ENCODE measurements around the gene HEYL.

Gene HEYL

DNA sequence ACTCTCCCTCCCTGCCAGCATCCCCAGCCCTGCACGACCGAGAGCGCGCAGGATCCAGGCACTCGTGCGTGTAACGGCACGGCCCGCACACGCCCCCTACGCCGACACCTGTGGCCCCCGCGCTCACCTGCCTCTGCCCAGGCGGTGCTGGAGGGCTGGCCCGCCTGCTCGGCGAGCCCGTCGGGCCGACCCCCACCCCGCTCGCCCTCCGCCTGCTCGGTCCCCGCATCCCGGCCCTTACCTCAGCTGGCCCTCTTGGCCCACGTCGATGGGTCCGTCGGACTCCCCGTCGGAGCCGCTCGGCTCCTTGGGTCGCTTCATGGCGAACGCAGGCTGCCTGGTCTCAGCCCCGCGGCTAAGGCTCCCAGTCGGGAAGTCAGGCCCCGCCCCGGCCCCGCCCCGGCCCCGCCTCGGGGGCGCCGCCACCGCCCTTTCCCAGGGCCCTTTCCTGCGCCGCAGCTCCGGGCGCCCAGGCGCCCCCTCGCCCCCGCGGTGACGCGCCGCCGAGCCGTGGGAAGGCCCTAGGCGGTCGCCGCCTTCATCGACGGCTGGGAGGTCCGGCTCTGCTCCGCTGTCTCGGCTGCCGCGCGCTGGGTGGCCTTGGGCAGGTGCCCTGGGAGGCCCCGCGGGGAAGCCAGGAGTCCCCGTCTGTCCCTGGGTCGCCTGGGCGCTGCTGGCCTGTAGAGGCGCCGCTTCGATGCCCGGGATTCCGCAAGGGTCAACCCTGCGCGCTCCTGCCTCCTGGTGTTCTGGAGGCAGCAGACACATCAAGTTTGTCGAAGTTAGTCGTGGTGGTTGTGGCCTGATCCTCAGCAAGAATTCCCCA lies at the start of gene HEYL:
Gene HEYL (minus strand): TSS at position 339 of the 826 bp plus-strand sequence. CDS start 18 bp downstream, at position 321.
- peak; percentile 6 for DNase-seq

DNA sequence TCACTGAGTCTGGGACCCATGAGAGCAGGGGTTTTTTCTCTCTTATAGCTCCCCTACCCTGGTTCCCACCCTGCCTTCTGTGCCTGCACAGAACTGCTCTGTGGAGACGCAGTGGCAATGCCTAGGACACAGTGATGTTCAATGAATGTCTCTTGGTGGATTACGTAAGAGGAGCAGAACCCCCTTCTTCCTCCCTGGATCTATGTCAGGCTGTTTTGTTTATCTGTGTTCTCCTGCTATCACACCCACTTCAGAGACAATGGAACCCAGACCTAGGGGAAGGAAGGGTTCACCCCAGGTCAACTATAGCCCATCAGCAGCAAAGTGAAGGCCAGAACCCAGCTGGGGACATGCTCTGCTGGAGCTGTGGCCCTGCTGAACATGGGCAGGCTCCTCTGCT lies 49.8 kb upstream of the HEYL start:
- DNase-seq: no peak

DNA sequence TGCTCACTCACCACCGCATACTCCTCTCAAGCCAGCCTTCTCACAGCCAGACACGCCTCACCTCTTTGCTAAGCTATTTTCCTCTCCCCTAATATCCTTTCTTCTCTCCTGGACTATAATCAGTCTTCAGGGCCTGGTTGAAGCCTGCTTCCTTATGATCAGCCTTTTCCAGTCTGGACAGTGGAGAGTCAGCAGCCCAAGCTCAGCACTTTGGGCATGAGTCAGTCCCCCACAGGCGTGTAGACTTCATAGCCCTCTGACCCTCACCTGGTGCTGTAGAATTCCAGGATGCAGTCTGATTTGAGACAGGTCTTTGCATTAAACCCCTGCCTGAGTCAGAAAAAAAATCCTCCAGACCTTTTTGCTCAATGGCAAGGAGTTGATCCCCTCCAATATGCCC lies 49.3 kb upstream of the HEYL start:
- DNase-seq: no peak

DNA sequence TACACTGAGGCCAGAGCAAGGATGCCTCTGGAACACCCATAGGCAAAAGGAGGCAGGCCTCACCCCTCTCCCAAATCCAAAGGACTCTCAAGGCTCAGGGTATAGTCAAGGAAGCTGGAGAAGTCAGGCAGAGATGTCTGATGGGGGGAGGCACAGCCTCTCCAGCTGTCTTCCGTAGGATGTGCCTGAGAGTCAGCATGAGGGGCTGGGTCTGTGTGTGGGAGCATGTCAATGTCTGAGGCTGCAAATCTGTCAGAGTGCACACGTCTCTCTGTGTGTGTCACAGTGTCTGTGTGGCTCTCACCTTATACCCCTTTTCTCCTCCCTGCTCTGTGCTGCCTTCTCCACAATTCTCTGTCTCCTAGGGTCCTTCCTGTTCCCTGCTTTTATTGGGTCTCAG lies 47.8 kb upstream of the HEYL start:
- DNase-seq: no peak

DNA sequence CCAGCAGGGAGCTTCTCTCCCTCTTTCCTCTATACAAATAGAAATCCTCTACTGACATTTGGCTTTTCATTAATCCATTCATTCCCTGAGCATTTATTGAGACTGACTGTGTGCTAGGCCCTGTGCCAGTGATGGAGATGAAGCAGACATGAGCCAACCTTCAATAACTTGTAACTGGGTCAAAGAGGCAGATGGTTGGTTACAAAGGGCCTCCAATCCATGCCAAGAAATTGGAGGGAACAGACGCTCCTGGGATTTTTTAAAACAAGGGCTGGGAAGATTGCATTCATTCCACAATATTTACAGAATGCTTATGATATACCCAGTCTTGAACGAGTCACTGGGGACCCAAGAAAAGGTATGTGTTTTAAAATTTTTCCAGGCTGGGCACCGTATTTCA lies 45.6 kb upstream of the HEYL start:
- DNase-seq: no peak

DNA sequence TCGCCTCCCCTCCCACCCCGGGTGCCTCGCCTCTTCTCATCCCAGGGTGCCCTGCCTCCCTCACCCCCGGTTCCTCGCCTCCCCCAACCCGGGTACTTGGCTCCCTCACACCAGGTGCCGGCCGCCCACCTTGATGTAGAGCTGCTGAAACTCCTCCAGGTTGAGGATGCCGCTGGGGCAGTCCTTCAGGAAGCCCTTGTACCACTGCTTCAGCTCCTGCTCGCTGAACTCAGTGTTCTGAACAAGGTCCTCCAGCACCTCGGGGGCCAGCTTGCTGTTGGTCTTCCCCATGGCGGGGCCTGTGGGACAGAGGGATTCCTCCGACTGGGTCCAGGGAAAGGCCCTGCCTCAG lies 44.8 kb upstream of the HEYL start:
- DNase-seq: no peak

DNA sequence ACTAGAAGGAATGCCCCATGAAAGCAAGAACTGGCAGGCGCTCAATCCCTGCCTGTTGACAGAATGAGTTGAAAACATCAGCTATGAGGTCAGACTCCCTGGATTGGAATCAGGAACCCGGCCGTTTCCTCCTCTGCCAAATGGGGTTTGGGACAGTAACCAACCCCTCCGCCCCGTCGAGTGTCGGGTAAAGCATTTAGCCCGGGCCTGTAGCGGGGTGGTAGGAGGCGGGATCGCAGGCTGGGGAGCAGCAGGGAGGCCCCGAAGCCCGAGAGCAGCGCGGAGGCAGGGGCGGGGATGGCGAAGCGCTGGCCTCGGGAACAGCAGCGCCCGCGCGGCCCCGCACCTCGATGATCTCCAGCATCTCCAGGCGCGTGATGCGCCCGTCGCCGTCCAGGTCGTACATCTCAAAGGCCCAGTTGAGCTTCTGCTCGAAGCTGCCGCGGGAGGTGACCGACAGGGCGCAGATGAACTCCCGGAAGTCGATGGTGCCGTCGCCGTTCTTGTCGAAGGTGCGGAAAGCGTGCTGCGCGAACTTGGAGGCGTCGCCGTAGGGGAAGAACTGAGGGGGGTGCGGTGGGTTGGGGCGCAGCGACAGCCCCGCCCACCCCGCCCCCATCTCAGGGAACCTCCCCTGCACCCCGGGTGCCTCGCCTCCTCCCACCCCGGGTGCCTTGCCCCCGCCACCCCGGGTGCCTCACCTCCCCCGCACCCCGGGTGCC lies 44.3 kb upstream of the HEYL start:
- no peak for DNase-seq

DNA sequence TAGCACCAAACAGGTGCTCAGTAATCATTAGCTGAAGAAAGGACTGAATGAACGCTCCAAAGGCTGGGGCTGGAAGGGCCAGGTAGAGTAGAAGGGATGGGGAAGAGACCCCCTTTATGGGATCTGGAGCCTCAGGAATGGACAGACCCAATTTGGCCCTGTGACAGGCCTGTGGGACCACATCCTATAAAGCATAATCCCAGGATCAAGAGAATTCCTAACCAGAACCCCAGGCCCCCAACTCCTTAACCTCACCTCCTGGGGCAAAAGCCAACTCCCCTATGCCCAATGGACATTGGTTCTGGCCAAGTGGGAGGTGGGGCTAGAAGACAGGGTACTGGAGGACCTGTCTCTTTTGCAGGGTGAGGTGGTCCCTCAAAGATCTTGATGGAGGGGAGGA lies 42.6 kb upstream of the HEYL start:
- no peak for DNase-seq

DNA sequence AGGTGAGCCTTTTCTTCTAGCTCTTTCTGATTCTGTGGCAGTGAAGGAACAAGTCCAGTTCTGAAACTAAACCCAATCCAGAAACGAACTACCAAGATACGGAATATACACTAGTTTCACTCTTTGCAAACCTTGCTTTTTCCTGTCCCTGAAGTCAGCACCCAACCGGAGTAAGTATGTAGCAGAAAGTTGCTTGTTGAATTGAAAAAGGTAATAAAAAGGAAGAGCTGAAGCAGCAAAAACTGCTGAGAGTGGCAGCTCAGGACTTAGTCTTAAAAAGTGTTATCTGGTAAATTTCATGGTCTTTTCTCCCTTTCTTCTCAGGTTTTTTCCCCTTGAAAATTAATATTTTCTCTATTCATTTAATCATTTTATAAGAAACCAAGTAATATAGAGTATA lies 41.9 kb upstream of the HEYL start:
- DNase-seq: no peak

DNA sequence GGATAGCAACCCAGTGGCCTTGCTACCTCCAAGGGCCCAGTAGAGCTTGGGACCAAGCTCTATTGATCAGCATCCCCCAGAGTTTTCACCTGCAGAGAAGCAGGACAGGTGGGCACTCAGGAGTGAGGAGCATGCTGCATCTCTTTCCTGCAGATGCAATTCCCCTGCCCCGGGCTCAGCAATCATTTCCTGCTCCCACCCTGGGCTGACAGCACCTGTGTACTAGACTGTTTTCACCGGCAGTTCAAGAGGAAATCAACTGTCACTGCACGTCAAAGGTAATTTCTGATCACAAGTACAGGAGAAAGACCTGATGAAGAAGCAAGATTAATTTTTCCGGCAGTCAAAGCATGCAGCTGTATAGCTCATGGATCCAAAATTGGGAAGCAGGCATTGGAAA lies 41.3 kb upstream of the HEYL start:
- DNase-seq: no peak

DNA sequence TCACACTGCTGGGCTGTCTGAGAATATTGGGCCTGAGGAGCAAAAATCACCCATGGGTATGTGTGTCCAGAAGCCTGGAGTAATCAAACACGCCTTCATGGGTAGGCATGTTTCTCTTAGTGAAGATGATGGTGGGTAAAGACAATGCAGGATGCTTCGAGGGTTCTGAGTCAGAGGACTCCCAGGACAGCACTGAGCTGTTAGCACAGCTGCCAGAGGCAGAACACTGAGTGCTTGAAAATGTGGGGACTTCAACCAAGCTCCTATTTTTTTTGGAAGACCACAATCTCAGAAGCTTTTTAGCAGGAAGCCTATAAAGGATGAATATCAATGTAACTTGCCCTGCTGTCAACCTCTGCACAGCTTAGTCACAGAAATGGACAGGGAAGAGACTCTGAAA lies 40.4 kb upstream of the HEYL start:
- no peak for DNase-seq

DNA sequence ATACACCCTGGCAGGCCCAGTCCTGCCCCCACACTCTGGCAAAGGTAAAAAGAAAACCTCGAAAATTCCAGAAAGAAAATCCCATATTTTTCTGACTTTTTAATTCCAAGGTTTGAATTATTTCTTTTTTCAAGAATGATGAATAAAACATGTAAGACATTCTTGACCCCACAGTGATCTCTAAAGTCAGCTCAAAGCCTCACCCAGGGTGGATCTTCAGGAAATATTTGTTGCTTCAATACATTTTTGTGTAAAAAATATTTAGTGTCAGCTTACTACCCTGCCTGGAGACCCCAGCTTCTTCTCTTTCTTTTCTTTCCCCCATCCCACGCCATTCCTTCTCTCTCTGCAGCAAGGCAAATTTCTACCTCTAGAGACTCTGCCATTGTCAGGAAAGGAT lies 39.4 kb upstream of the HEYL start:
- DNase-seq: no peak

DNA sequence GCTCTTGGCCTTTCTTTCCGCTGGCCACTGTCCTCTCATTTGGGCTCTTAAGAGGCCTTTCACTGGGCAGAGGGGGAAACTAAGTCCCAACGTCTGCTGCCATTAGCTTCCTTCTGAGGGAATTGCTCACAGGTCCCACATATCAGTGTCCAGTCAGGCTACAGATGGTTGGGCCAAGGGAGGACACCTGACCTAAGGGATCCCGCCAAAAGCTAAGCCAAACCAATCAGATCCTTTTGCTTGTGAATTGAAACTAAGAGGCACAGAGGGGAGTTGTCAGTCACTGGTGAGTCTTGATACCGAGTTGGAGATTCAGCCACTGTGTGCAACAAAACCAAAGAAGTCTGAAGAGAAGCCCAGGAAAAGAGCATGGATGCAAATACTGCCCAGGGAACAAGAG lies 38.2 kb upstream of the HEYL start:
- no peak for DNase-seq

DNA sequence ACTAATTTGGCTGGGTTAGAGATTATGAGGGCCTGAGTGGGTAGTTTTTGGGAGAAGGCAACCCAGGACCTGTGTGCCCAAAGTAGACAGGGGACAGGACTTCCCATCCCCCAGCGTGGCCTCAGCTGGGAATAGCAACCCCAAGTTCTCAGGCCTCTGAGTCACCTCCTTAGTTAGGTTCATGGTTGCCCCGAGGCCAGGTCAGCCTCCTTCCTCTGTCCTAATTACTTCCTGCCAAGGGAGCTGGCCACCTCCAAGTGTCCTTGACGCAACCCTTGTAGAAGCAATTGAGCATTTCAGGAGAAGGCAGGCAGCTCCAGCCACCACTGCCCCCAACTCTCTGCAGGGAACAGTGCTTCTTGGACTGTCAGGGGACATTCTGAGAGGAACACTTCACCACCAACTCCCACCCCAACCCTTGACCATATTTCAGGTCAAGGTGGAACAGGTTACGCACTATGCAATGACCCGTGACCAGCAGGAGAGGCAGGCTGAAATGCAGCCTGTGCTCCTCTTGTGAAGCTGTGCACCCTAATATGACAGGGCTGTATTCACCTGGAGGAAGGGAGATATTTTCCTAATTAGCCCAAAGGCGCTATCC lies 37.6 kb upstream of the HEYL start:
- no peak for DNase-seq

DNA sequence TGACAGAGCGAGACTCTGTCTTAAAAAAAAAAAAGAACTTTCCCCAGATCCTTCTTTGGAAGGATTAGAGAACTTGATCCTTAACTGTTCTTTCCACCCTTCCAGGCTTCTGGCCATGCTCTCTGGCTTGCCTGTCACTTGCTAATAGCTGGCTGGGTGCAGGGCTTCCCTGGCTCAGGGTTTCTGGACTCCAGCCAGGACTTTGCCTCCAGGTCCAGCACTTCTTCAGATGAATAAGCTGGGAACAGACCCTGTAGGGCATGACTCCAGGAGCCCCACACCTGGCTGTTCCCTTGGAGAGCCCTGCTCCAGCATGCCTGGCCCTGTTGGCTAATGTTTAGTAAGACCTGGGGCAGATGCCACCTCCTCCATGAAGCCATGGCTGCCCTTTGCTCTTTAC lies 35.8 kb upstream of the HEYL start:
- no peak for DNase-seq

DNA sequence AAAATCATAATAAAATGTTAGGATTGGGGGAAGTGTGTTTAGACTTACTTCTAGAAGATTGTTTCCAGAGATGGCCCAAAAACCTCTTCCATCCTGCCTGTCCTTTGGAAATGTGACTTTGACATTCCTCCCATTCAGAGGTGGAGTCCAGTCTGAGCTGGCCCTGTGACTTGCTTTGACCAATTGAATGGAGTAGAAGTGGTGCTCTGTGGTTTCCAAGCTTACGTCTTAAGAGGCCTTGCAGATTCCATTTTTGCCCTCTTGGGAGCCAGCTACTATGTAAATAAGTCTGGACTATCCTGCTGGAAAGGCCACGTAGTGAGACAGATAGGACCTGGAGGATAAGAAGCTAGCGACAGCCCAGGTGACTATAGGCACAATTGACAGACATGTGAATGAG lies 33.8 kb upstream of the HEYL start:
- no peak for DNase-seq

DNA sequence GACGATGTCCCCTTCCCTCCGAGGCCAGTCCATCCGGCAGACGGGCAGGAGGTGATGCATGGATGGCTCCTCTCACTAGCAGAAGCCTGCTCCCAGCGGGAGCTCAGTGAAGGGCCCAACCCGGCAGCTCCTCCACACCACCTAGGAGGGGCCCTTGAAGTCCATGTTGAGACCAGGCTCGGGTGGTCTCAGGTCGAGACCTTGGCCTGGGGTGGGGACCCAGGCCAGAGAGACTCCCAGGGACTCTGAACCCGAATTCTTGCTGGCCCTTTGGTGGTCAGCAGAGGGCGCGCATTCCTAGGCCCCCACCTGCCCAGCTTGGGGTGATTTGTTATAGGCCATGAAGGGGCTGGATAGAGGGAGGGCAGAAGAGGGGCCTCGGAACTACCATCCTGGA lies 33.1 kb upstream of the HEYL start:
- DNase-seq: no peak

DNA sequence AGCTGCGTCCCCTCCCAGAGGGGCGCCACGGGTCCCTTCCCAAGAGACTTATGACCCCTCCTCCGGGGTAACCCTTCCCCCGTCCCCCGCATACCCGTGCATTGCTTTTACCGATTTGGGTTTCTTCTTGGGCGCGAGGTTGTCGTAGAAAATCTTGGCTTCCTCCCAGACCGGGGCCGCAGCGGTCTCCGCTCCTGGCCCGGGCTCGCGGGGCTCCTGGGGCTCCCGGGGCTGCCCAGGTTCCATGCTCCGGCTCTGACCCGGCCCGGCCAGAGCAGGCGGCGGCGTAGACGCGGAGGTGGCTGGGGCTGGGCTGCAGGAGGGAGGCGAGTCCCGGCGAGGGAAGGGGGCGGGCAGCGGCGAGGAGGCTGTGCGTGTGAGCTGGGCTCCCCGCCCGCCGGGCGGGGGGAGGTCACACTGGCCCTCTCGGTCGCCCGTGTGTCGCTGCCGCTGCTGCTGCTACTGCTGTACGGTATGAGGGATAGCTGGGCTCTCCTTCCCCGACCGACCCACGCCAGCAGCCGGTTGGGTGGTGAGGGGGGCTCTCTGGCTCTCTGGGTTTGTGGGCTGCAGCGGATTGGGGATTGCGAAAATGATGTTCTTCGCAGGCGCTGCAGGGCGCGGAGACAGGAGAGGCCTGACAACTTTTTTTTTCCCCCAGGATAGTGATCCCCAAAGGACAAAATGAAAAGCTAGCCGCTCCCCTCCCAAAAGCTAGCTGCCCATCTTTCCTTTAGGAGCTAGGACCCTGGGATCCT lies 32.5 kb upstream of the HEYL start, which contains the start of gene NT5C1A:
Gene NT5C1A (minus strand): TSS at position 315 of the 758 bp plus-strand sequence. CDS start 69 bp downstream, at position 246.
- no peak for DNase-seq

DNA sequence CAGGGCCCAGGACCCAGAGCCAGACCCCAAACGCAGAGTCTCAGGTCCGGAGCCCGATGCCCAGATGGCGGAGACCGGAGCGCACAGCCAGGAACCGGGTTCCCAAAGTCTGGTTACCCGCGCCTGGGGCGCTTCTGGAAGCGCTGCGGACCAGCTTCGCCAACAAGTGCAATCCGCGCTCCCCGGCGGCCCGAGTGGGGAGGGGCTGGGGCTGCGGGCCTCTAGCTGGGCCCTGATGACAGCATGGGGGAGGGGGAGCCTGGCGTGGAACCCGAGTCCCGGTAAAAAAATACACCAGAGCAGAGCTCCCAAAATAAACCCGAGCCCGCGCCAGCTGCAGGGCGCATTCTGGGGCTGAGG lies 32.0 kb upstream of the HEYL start:
- no peak for DNase-seq

DNA sequence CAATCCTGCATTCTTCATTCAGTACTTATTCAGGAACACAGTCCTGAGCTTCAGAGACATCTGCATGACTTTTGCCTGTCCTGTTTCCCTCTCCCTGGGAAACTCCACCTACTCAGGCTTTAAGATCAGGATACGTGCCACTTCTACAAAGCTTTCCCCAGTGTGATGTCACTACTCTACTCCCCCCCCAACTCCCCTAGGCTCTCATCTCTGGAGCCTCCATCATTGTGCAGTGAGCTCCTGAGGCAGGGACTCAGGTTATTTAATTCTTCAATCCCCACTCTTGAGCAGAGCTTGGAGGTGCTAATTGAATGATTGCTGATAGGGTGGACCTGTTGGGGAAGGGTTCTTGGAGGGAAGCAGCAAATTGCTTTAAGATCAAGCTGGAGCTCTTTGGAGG lies 31.2 kb upstream of the HEYL start:
- no peak for DNase-seq

DNA sequence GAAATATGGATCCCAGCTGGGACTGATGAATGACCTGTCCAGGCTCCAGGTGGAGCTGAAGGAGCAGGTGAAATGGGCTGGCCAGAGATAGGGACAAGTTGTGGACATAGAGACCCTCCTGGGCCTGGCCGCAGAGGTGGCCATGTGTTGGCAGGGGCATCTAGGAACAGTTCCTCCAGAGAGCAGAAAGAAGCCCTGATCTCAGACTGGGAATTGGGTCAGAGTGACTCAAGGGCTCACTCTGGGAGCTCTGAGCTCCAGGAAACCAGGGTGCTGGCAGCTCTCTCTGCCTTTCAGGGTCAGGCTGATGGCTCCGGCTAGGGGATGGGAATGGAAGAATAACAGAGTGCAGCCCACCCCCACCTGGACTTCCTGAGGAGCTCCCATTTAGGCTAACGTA lies 29.5 kb upstream of the HEYL start:
- no peak for DNase-seq

DNA sequence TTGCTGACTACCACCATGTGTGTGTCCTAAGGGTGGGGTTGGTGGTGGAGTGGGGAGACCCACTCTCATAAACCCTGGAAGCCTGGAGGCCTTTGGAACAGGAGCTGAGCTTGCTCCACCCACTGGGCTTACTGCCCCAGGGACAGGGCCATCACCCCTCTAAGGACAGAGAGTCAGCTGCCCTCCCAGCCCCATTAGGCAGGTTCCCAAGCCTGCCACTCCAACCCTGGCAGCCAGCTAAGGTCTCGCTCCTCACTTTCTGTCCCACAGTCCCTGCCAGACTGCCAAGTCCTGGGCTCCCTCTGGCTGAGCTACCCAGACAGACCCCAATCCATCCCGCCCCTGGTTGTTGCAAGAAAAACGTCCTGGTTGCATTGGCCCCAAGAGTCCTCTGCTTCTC lies 28.7 kb upstream of the HEYL start:
- no peak for DNase-seq

DNA sequence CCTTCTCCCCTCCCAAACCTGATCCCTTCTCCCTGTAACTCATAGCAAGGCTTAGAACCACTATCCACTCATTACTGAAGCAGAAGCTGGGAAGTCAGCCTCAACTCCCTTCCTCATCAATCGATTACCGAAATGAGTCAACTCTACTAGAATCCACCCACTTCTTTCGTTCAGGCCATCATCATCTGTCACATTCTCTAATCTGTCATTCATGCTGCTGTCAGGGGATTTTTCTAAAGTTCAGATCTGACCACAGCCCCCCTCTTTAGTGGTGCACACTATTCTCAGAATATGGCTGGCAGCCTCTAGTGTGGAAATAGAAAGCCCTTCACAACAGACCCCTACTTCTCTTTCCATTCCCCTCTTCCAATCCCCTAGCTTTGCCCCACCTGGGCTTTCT lies 27.3 kb upstream of the HEYL start:
- no peak for DNase-seq

DNA sequence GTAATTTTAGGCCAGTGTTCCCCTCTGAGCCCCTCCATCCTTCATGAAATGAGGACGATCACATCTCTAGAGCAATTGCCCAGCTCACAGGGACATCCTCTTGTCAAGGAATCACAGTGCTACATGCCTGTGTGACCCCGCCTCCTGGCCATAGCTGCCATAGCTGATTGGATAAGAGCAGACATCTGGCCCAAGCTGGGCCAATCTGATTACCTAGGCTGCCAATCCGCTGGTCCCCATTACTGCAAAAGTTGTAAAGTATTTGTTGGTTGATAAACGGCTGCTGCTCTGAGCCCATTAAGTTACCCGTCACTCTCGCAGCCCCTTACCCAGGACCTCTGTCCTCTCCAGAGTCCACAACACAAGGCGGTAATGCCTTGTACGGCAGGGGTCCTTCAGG lies 24.1 kb upstream of the HEYL start:
- no peak for DNase-seq
